ENCODE data around the gene FNDC8.

DNA sequence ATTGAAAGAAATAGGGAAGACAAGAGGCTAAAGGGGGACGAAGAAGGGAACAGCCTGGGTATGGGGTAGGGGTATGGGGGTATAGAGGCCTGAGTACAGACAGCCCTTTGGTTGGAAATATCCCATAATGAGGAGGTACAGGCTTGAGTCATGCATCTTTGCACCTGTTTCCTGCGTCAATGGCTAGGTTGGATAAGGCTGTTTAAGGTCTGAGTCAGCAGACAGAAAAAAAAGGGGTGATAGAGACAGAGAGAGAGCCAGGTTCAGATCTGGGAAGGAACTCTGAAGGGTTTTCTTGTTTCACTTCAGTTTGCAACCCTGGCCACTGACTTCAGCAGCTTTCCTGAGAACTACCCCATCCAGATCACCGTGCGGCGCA lies 8.5 kb downstream of the FNDC8 start:
- TF ChIP-seq POLR2AphosphoS5 (IDR thresholded peaks at IDR 0.05; ENCODE audit: low read depth, low read length) = no peak
- TF ChIP-seq POLR2A (IDR thresholded peaks at IDR 0.05; ENCODE audit: low read depth, low read length) = no peak
- TF ChIP-seq TAF1 (IDR thresholded peaks at IDR 0.05; ENCODE audit: low read depth, low read length) = no peak
- TF ChIP-seq POU2F2 (IDR thresholded peaks at IDR 0.05; ENCODE audit: low read depth, low read length) = no peak

Data from GM12891 (cell line).